Choroid plexus epithelial cell (primary cell): ENCODE measurements around the gene PER1.

Experiments used
- DNase-seq: peaks from one replicate; pipeline ENCODE4 v3.0.0-alpha.2; 2010; ENCODE audit warnings: low read depth
- H3K4me3 ChIP-seq: 2 replicates; pipeline ENCODE4 v1.5.1; 2011; ENCODE audit warnings: low read depth, mild to moderate bottlenecking, control low read depth, low read length, moderate library complexity
- TF ChIP-seq, protein P1 (sequence below): conservative IDR thresholded peaks from 2 replicates; pipeline ENCODE4 v1.5.1; 2011; ENCODE audit warnings: low read depth, mild to moderate bottlenecking, control low read depth, inconsistent platforms, low read length, moderate library complexity

Gene PER1

DNA sequence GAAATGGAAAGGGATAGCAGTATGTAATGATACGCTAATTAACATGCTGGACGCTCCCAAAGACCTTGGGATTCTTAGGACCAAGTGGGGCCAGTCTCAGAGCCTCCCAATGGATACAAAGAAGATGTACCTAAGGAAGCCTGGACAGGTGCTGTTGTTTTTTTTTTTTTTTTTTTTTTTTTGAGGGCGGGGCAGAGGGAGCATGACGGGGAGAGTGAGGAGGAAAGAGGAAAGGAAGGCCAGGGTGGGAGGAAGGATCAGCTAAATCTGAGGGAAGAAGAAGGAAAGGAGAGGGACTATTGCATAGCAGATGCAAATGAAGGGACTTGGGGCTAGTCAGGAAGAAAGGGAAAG, 8.0 kb upstream of the PER1 start:
- H3K4me3 ChIP-seq, result no peak overlapping the region
- TF ChIP-seq, protein P1, sequence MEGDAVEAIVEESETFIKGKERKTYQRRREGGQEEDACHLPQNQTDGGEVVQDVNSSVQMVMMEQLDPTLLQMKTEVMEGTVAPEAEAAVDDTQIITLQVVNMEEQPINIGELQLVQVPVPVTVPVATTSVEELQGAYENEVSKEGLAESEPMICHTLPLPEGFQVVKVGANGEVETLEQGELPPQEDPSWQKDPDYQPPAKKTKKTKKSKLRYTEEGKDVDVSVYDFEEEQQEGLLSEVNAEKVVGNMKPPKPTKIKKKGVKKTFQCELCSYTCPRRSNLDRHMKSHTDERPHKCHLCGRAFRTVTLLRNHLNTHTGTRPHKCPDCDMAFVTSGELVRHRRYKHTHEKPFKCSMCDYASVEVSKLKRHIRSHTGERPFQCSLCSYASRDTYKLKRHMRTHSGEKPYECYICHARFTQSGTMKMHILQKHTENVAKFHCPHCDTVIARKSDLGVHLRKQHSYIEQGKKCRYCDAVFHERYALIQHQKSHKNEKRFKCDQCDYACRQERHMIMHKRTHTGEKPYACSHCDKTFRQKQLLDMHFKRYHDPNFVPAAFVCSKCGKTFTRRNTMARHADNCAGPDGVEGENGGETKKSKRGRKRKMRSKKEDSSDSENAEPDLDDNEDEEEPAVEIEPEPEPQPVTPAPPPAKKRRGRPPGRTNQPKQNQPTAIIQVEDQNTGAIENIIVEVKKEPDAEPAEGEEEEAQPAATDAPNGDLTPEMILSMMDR, result no peak
- no peak for DNase-seq

DNA sequence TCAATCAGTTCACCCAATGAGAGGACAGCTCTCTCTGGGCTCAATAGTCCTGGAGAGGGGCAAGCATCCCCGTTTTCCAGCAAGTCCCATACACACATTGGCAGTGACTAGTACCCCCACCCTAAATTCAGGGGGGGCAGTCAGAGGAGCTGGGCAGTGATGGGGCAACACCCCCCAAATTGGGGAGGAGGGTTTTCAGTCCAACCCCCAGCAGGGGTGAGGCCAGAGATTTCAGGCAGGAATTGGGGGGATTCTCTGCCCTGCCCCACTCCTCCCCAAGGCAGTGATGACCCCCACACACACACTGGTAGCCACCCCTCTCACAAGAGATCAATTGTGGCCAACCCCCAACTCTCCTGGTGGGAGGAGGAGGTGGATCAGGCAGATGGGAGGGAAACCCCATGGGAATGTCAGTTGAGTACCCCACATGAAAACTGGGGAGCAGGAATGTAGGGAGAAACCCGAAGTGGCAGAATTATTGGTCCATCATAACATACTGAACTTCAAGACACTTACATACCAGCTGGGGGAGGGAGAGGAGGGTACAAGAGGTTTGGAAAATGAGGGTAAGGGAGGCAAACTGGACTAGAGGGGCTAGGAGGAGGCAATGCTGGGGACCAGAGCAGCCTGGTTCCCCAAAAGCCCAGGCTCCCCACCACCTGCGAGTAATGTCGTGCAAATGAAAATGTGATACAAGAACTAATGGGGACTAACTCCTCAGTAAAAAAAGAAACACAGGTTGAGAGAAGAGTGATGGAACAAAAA, 7.4 kb upstream of the PER1 start:
- no peak for DNase-seq
- H3K4me3 ChIP-seq, result no peak overlapping the region
- TF ChIP-seq, protein P1, result no peak

DNA sequence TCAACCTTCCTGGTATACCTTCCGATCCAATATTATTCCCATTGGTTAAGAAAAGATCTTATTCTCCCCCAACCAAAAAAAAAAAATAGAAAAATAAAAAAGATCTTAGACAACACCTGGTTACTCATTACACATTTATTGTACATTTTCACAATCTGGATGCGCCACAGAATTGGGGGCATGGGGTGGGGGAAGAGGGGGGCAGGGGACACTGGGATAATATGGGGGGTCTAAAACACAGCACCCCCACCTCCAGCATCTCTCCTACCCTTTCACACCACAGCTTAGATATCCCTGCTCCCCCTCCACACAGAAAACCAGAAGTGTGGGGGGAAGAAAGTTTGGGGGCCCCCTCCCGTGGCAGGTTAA, 6.8 kb upstream of the PER1 start:
- TF ChIP-seq, protein P1, result no peak
- DNase-seq, result no peak
- H3K4me3 ChIP-seq, result no peak overlapping the region

DNA sequence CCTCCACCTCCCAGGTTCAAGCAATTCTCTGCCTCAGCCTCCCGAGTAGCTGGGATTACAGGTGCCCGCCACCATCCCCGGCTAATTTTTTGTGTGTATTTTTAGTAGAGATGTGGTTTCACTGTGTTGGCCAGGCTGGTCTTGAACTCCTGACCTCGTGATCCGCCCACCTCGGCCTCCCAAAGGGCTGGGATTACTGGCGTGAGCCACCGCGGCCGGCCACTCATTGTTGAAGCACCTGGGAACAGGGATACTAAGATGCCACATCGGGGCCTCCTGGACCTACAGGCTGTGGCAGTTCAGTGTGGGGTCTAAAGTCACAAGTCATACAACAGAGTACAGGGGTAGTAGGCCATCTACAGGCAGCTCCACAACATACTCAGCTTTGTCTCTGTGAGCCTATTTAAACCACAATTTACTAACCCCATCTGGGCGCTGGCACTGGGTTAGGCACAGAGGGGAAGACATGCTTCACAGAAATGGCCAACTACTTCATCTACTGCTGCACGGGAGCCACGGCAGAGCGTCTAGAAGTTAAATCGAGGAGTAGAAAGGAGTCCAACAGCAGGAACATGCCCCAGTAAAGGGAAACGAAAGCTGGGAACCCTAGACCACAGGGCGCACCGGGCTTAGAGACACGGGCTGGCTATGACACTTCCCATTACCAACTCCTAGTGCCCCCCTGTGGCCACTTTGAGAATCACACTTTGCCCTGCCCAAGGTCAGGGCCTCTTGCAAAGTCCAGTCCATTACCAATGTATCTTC, 6.2 kb upstream of the PER1 start:
- peak; percentile 95 for DNase-seq
- TF ChIP-seq, protein P1, result peak; percentile 89
- H3K4me3 ChIP-seq, result peak overlapping the region; percentile 1

DNA sequence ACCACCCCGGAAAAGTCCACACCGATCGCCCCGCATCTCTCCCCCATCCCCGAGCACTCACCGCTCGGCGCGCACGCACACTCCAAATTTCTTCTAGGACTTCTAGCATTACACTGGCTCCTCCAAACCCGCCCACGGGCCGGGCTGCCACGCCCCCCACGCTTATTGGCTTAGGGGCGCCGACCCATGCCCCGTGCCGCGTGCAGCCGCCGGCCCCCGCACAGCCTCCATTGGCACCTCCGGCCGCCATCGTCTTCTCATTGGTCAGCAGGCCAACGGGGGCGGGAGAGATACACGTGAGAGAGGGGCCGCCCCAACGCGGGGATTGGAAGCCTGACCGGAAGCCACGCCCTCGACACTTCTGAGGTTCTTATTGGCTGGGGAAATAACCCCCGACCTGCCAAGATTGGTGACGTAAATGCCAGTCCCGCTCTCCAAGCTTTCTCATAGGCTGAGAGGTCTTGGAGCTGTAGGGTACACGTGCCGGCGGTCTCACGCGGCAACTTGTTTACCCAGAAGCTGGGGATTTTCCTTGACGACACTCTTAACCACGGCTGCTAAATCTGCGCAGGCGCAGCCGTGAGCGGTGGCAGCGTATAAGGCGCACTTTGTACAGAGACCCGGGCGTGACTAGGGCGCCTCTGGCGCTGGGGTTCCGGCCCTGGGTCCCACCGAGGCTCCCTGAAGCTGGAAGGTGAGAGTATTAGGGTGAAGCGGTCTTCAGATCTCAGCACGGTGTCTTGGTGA, 4.2 kb upstream of the PER1 start:
- TF ChIP-seq, protein P1, result peak; percentile 9
- peak; percentile 100 for DNase-seq
- peak overlapping the region; percentile 90 for H3K4me3 ChIP-seq

DNA sequence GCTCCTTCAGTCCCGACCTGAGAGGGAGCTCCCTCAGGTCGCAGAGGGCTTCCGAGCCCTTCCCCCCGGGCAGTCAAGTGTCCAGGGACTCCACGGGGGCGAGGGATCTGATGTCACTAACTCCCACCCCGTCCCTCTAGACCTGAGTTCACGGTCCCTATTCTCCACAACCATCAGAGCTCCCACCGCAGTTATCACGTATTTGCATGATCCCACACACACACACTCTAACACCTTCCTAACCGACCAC, 3.7 kb upstream of the PER1 start:
- TF ChIP-seq, protein P1, result no peak
- peak overlapping the region; percentile 90 for H3K4me3 ChIP-seq
- DNase-seq, result no peak
